Lung (tissue), 12 donors: ENCODE data around the gene SYTL2. TPM values are rescaled to one million over a fixed set of nuclear protein-coding genes. Genes with fewer than 3 reads are reported as not detected.
"Not testable (repeated sequence)": the region's sequence is repeated elsewhere in the genome, so short reads cannot be mapped to it uniquely, and the experiment has no call there.

Source experiments
- ATAC-seq: fragments of 200-7000 bp; cut with Tn5 transposase; one replicate; pipeline ENCODE4 v1.9.1; 2020; ENCODE audit warnings: moderate number of reproducible peaks; ENCODE audit not compliant: insufficient read depth, low FRiP score
- DNase-seq, 3 donors: peaks; one replicate each; pipeline ENCODE4 v3.0.0-alpha.2; 2013 to 2017
- H3K27ac ChIP-seq, 2 donors: one replicate each; pipeline ENCODE4 v1.5.1; 2013; ENCODE audit warnings: mild to moderate bottlenecking in 2 of 2, moderate library complexity in 2 of 2, control low read depth in 1 of 2, inconsistent platforms in 1 of 2, low read depth in 1 of 2, low read length in 1 of 2
- H3K27me3 ChIP-seq, 3 donors: one replicate each; pipeline ENCODE4 v1.5.1; 2013; ENCODE audit warnings: low read length in 2 of 3; ENCODE audit not compliant: control insufficient read depth in 3 of 3, insufficient read depth in 3 of 3
- H3K36me3 ChIP-seq, 4 donors: one replicate each; pipeline ENCODE4 v1.5.1; 2013; ENCODE audit warnings: low read length in 4 of 4, mild to moderate bottlenecking in 1 of 4, moderate library complexity in 1 of 4; ENCODE audit not compliant: control insufficient read depth in 4 of 4, insufficient read depth in 4 of 4
- H3K4me1 ChIP-seq, 5 donors: one replicate each; pipeline ENCODE4 v1.5.1; 2013; ENCODE audit warnings: low read length in 5 of 5, mild to moderate bottlenecking in 2 of 5, moderate library complexity in 1 of 5; ENCODE audit not compliant: control insufficient read depth in 5 of 5, insufficient read depth in 5 of 5
- H3K4me3 ChIP-seq: one replicate; pipeline ENCODE4 v1.5.1; 2013; ENCODE audit warnings: mild to moderate bottlenecking, control low read depth, moderate library complexity
- H3K9ac ChIP-seq, 2 donors: one replicate each; pipeline ENCODE4 v1.5.1; 2013; ENCODE audit warnings: low read length in 2 of 2, control low read depth in 1 of 2; ENCODE audit not compliant: insufficient read depth in 1 of 2
- H3K9me3 ChIP-seq, 4 donors: one replicate each; pipeline ENCODE4 v1.5.1; 2013; ENCODE audit warnings: low read length in 3 of 4, mild to moderate bottlenecking in 1 of 4, moderate library complexity in 1 of 4; ENCODE audit not compliant: control insufficient read depth in 4 of 4, insufficient read depth in 3 of 4
- WGBS, 2 donors: extraction: QIAGEN DNeasy Blood & Tissue Kit; methylation state at CpG; one replicate each; pipeline ENCODE4 v1.1.7; 2013; 5-methylcytosine and 5-hydroxymethylcytosine counted together
- polyA plus RNA-seq, 2 donors: library from polyadenylated mRNA; stranded (reverse); fragments of 200-250 nt; gene quantifications; one replicate each; pipeline ENCODE4 v1.2.1, GENCODE V29; 2013
- total RNA-seq, 2 donors: library from RNA; depleted of rRNA in 1 of 2; stranded (reverse); fragments of >200 nt in 1 of 2; gene quantifications; one replicate each; pipeline ENCODE4 v1.2.1, GENCODE V29; 2014 to 2021
- TF ChIP-seq, protein P1 (sequence below): IDR thresholded peaks from 2 replicates; pipeline ENCODE4 v1.5.1; 2012; ENCODE audit warnings: mild to moderate bottlenecking; ENCODE audit errors: control extremely low read depth, extremely low read depth
- donor health status: control.
- donor health status: control.
- donor health status: Bipolar disorder and iron deficiency.
- donor health status: healthy.
- donor health status: DM: yes; HTN: yes; CAD: no.

SYTL2 gene
- total and polyA plus RNA-seq, 4 donors = 6.7 to 39.0 (median 16.5) TPM

DNA sequence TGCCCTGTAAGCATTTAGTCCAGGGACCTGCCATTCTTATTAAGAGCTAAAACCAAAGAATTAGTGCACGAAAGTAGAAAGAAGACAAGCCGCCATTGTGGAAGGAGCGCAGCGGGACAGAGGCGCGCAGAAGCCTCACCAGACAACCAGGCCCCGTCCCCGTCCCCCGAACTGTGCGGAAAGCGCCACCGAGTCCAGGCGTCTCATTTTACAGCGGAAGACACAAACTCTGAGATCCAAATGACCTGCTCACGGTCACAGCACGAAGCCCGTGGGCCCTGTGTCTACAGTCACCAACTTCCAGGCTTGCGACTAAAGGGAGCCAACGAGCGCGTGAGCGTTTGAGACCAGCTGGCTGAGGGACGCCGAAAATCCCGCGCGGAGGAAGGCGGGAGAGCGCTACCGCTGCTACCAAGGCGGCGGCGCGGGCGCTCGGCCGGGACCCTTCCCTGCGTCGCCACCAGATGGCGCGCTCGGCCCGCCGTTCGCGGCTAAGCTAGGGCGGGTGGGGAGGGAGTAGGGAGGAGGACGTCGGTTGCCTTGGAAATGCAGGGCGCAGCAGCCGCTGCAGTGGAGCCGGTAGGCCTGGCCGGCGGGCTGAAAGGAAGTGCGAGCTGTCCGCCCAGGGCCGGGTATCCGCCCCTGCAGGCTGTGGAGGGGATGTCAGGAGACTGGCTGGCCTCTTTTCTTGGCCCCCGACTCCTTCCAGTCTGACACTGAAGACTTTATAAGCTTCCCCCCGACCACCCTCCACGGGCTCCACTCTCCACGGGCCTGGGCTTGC, 43.8 kb upstream of the SYTL2 start:
- Histone ChIP-seq H3K27ac (peak overlapping the region; percentile 58 to 84), H3K9me3 (no peaks in the 10 kb centered on the region), H3K9ac (peak overlapping the region; percentile 92 to 99), H3K4me3 (peak overlapping the region; percentile 13), H3K27me3 (no peaks in the 10 kb centered on the region), H3K36me3 (no peaks in the 10 kb centered on the region), H3K4me1 (peaks cover 0 to 7% (median 0%) of the 10 kb centered on the region in 5 donors)
- ATAC-seq (peak; percentile 100), DNase-seq (peak; percentile 96 to 97 (median 96))
- WGBS, 2 donors = 1% methylated on average over 54 to 62 of the region's 62 CpGs
- TF ChIP-seq, protein P1, sequence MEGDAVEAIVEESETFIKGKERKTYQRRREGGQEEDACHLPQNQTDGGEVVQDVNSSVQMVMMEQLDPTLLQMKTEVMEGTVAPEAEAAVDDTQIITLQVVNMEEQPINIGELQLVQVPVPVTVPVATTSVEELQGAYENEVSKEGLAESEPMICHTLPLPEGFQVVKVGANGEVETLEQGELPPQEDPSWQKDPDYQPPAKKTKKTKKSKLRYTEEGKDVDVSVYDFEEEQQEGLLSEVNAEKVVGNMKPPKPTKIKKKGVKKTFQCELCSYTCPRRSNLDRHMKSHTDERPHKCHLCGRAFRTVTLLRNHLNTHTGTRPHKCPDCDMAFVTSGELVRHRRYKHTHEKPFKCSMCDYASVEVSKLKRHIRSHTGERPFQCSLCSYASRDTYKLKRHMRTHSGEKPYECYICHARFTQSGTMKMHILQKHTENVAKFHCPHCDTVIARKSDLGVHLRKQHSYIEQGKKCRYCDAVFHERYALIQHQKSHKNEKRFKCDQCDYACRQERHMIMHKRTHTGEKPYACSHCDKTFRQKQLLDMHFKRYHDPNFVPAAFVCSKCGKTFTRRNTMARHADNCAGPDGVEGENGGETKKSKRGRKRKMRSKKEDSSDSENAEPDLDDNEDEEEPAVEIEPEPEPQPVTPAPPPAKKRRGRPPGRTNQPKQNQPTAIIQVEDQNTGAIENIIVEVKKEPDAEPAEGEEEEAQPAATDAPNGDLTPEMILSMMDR = peak; percentile 85

DNA sequence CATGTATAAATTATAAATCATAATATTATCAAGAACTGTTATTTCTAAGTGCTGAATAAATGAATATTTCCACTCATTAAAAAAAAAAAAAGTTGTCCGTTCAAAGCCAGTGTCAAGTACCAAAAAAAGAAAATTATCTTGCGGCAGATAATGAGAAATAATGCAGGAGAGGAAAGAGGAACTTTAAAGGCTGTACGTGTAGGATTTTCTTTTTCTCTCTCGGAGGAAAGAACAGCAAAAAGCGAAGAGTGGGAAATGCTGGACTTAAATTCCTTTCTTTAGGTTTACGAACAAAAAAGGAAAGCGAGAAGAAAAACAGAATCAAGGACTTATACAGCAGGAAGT, 43.2 kb upstream of the SYTL2 start:
- Histone ChIP-seq H3K27me3 (no peaks in the 10 kb centered on the region), H3K36me3 (no peaks in the 10 kb centered on the region), H3K4me3 (peak overlapping the region; percentile 13), H3K4me1 (peaks cover 0 to 7% (median 0%) of the 10 kb centered on the region in 5 donors), H3K27ac (peak overlapping the region; percentile 58 to 84), H3K9ac (peak overlapping the region; percentile 92 to 99), H3K9me3 (no peaks in the 10 kb centered on the region)
- DNase-seq = no peak
- ATAC-seq = no peak
- TF ChIP-seq, protein P1 = no peak
- WGBS, 2 donors = 9 to 18% methylated on average over 7 of the region's 7 CpGs

DNA sequence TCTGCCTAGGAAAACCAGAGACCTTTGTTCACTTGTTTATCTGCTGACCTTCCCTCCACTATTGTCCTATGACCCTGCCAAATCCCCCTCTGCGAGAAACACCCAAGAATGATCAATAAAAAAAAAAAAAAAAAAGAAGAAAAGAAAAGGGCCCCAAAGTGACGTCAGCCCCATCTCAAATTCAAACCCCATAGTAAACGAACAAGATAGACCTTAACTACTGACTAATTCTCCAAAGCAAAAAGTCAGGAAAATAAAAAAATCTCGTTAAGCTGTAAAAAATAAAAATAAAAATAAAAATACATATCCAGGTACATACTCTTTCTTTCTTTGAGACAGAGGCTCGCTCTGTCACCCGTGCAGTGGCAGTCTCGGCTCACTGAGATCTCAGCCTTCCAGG, 42.6 kb upstream of the SYTL2 start:
- not testable (repeated sequence) for H3K27me3 ChIP-seq, H3K9ac ChIP-seq, H3K4me3 ChIP-seq, H3K4me1 ChIP-seq, DNase-seq, H3K9me3 ChIP-seq, H3K27ac ChIP-seq, H3K36me3 ChIP-seq, ATAC-seq
- WGBS, 2 donors = 96 to 97% methylated on average over 5 to 6 of the region's 7 CpGs

DNA sequence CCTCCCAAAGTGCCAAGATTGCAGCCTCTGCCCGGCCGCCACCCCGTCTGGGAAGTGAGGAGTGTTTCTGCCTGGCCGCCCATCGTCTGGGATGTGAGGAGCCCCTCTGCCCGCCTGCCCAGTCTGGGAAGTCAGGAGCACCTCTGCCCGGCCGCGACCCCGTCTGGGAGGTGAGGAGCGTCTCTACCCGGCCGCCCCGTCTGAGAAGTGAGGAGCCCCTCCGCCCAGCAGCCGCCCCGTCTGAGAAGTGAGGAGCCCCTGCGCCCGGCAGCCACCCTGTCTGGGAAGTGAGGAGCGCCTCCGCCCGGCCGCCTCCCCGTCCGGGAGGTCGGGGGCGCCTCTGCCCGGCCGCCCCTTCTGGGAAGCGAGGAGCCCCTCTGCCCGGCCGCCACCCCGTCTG, 41.8 kb upstream of the SYTL2 start:
- 97 to 99% methylated on average over 33 of the region's 33 CpGs for WGBS, 2 donors
- not testable (repeated sequence) for H3K9ac ChIP-seq, ATAC-seq, H3K36me3 ChIP-seq, H3K9me3 ChIP-seq, DNase-seq, H3K27me3 ChIP-seq, H3K27ac ChIP-seq, H3K4me3 ChIP-seq, H3K4me1 ChIP-seq
